ENCODE measurements around the gene OR4N2.
"Not testable (repeated sequence)": the region's sequence is repeated elsewhere in the genome, so short reads cannot be mapped to it uniquely, and the experiment has no call there.

The OR4N2 gene

GRCh38 chr14:19838433-19838832 lies 34.9 kb downstream of the OR4N2 start:
- no peak for DNase-seq

GRCh38 chr14:19851365-19851764 lies 47.8 kb downstream of the OR4N2 start:
- DNase-seq: no peak

- DNase-seq: not testable (repeated sequence)
Observed at GRCh38 chr14:19866061-19866669, 62.6 kb downstream of the OR4N2 start.

- no peak for DNase-seq
Observed at GRCh38 chr14:19873178-19873577, 69.6 kb downstream of the OR4N2 start.

GRCh38 chr14:19874842-19875241 lies 71.3 kb downstream of the OR4N2 start, which contains the start of gene OR4K2:
Gene OR4K2, plus strand, starts transcription at chr14:19875142. Its CDS starts 1,126 bp downstream, at chr14:19876268.
- no peak for DNase-seq

GRCh38 chr14:19878029-19878642 lies 74.6 kb downstream of the OR4N2 start:
- no peak for DNase-seq

All from EL (cell line).